MCF 10A (cell line): Measurements from ENCODE around the gene FAM180A. TPM values are rescaled to one million over a fixed set of nuclear protein-coding genes. Genes with fewer than 3 reads are reported as not detected.

ENCODE experiments used
- BruUV-seq: library from RNA; stranded (reverse); fragments of 400-500 nt; replicated peaks from 2 replicates; lab custom pipeline; 2021; lab: Mats Ljungman, UMichigan
- CTCF ChIA-PET: fragments of 300-600 bp; sonication (Branson Sonifier 250); formaldehyde crosslinking; extraction: SDS; loops from one replicate; lab custom pipeline; 2021; ENCODE audit warnings: antibody characterized with exemption, inconsistent platforms; lab: Yijun Ruan, JAX
- POLR2A ChIA-PET: fragments of 300-600, 350-650 bp; sonication (Branson Sonifier 250); formaldehyde crosslinking; extraction: SDS; loops from one replicate; lab custom pipeline; 2020; ENCODE audit warnings: antibody characterized with exemption, inconsistent platforms; lab: Yijun Ruan, JAX
- DNase-seq: peaks from one replicate; pipeline ENCODE4 v3.0.0-alpha.2; 2018; ENCODE audit not compliant: unreplicated experiment
- H3K27ac Mint-ChIP-seq: one replicate; pipeline ENCODE4 v1.8.0; 2022; ENCODE audit warnings: mild to moderate bottlenecking, low read depth, mixed read lengths; ENCODE audit not compliant: unreplicated experiment
- H3K27me3 Mint-ChIP-seq: one replicate; pipeline ENCODE4 v1.8.0; 2022; ENCODE audit warnings: mixed read lengths; ENCODE audit not compliant: insufficient read depth, unreplicated experiment
- H3K36me3 Mint-ChIP-seq: one replicate; pipeline ENCODE4 v1.8.0; 2022; ENCODE audit warnings: mild to moderate bottlenecking, moderate library complexity, mixed read lengths; ENCODE audit not compliant: insufficient read depth, unreplicated experiment
- H3K4me1 Mint-ChIP-seq: one replicate; pipeline ENCODE4 v1.8.0; 2022; ENCODE audit warnings: mixed read lengths; ENCODE audit not compliant: insufficient read depth, unreplicated experiment
- H3K4me3 Mint-ChIP-seq: one replicate; pipeline ENCODE4 v1.8.0; 2022; ENCODE audit warnings: mild to moderate bottlenecking, moderate library complexity, mixed read lengths; ENCODE audit not compliant: unreplicated experiment
- H3K9me3 Mint-ChIP-seq: one replicate; pipeline ENCODE4 v1.8.0; 2022; ENCODE audit warnings: mixed read lengths; ENCODE audit not compliant: unreplicated experiment
- CTCF ChIP-seq: fragments of 200-600 bp; IDR thresholded peaks from one replicate; pipeline ENCODE4 v1.8.0; 2022; ENCODE audit warnings: antibody characterized with exemption, mild to moderate bottlenecking; ENCODE audit not compliant: unreplicated experiment
- intact Hi-C: fragments of 100-400 bp; cut with micrococcal nuclease; formaldehyde crosslinking; loops from 2 replicates; pipeline ENCODE4 v1.14.1; 2022
- total RNA-seq: library from RNA; stranded (reverse); gene quantifications from 2 replicates; pipeline ENCODE4 v1.2.3, GENCODE V29; 2022

The FAM180A gene
- total RNA-seq, 1 experiment from 2014 or later = not detected

DNA sequence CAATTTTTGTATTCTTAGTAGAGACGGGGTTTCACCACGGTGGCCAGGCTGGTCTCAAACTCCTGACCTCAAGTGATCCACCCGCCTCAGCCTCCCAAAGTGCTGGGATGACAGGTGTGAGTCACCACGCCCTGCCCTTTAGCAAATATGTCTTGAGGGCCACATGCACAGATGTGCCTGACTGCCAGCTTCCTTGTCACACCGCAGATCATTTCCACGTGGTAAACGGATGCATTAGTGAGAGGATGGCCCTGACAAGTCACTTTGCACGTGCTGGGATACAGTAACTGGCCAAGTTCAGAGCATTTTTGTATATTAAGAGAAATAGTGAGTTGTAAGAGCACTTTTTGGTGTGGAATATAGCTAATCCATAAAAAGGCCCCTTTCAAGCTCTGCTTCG is 44.3 kb upstream of the FAM180A start:
- Mint-ChIP-seq H3K27me3 (no peaks in the 10 kb centered on the region), H3K27ac (no peak overlapping the region), H3K4me3 (no peak overlapping the region), H3K4me1 (peaks cover 13% of the 10 kb centered on the region), H3K9me3 (no peaks in the 10 kb centered on the region), H3K36me3 (no peaks in the 10 kb centered on the region)
- intact Hi-C loops = no loop called here
- no TSS peak for BruUV-seq
- DNase-seq = no peak
- no peak for TF ChIP-seq CTCF
- CTCF ChIA-PET = interaction anchor here (0.6 to 9.8 kb wide), 6 partner anchors 119 to 745 kb away, joined by 3 to 171 read pairs (median 4); no protein-coding TSS in a partner anchor
- POLR2A ChIA-PET = interaction anchor here (0.7 kb wide), 1 partner anchor 794 kb away, joined by 3 read pairs; no protein-coding TSS in a partner anchor

DNA sequence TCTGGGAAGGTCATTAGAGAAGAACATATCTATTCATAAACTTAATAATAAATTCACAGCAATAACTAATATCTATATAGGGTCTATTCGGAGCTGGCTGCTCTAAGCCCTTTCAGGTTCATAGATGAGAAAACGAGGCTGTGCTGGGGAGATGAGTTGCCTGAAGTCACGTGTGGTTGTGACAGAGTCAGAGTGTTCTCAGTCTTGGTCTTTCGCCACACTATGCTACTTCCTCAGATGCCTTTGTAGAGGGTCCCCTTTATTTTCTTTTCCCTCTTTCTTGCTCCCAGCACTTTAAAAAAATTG is 43.7 kb upstream of the FAM180A start:
- Mint-ChIP-seq H3K27ac (no peak overlapping the region), H3K36me3 (no peaks in the 10 kb centered on the region)

DNA sequence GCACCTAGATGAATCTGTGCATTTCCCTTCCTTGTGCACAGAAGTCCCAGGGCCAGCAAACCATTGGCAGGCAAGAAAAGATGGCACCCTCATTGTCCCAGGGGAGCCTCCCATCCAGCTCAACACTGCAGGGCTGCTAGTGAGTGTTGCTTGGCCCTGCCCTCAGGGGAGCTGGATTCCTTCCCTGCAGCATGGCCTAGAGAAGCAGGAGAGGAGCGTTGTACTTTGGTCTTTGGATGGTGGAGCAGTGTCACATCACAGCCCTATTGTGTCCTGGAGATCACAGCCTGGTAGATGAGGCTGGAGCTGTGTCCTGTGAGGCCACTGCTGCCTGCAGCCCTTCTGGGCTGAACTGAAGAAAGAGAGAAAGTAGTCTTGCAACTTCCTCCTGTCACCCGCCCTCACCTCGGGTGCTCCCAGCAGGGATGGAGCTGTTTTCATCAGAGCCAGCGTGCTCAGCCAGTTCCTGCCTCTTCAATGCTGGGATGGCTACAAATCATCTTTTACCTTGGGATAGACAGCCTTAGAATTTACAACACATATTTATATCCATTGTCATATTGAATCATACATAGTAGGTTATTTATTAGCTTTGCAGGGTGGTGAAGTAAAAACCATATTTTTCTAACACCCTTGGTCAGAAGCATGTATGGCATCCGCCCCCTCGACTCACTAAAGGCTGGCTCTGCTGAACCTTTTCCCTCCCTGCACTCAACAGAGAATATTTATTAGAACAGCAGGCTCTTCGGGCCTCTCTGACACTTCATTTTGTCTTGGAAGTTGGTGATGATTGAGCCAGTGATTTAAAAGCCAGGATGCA is 43.1 kb upstream of the FAM180A start:
- no peak for DNase-seq
- no peak for TF ChIP-seq CTCF
- no peak overlapping the region for H3K27ac Mint-ChIP-seq
- H3K27me3 Mint-ChIP-seq = no peaks in the 10 kb centered on the region
- H3K4me3 Mint-ChIP-seq = no peak overlapping the region
- no peaks in the 10 kb centered on the region for H3K9me3 Mint-ChIP-seq
- peaks cover 8% of the 10 kb centered on the region for H3K4me1 Mint-ChIP-seq
- H3K36me3 Mint-ChIP-seq = no peaks in the 10 kb centered on the region
- POLR2A ChIA-PET = no interaction called here
- CTCF ChIA-PET = interaction anchor here (0.5 to 9.8 kb wide), 4 partner anchors 9 to 217 kb away, joined by 3 to 171 read pairs (median 5); no protein-coding TSS in a partner anchor
- intact Hi-C loops = no loop called here
- no TSS peak for BruUV-seq

More for the DNA sequence above, 43.7 kb upstream of the FAM180A start:
- H3K4me1 Mint-ChIP-seq = peaks cover 13% of the 10 kb centered on the region
- H3K27me3 Mint-ChIP-seq = no peaks in the 10 kb centered on the region
- intact Hi-C loops = no loop called here
- ChIA-PET POLR2A (no interaction called here), CTCF (interaction anchor here (1.3 to 9.8 kb wide), 2 partner anchors 119 to 216 kb away, joined by 5 to 171 read pairs; no protein-coding TSS in a partner anchor)
- no peaks in the 10 kb centered on the region for H3K9me3 Mint-ChIP-seq
- BruUV-seq = no TSS peak
- H3K4me3 Mint-ChIP-seq = no peak overlapping the region
- TF ChIP-seq CTCF = no peak
- DNase-seq = no peak

- ChIA-PET CTCF (interaction anchor here (0.6 to 2.0 kb wide), 5 partner anchors 8 to 697 kb away, joined by 3 to 8 read pairs (median 3); no protein-coding TSS in a partner anchor), POLR2A (no interaction called here)
- TF ChIP-seq CTCF = no peak
- no peak overlapping the region for H3K4me3 Mint-ChIP-seq
- BruUV-seq = no TSS peak
- no peaks in the 10 kb centered on the region for H3K9me3 Mint-ChIP-seq
- no peaks in the 10 kb centered on the region for H3K4me1 Mint-ChIP-seq
- intact Hi-C loops = no loop called here
- H3K27ac Mint-ChIP-seq = no peak overlapping the region
- H3K36me3 Mint-ChIP-seq = no peaks in the 10 kb centered on the region
- DNase-seq = no peak
- peaks cover 2% of the 10 kb centered on the region for H3K27me3 Mint-ChIP-seq
These were observed 41.9 kb upstream of the FAM180A start for GRCh38 chr7:135790371-135790977.
